ENCODE data around the gene NPY1R.

Gene NPY1R

DNA sequence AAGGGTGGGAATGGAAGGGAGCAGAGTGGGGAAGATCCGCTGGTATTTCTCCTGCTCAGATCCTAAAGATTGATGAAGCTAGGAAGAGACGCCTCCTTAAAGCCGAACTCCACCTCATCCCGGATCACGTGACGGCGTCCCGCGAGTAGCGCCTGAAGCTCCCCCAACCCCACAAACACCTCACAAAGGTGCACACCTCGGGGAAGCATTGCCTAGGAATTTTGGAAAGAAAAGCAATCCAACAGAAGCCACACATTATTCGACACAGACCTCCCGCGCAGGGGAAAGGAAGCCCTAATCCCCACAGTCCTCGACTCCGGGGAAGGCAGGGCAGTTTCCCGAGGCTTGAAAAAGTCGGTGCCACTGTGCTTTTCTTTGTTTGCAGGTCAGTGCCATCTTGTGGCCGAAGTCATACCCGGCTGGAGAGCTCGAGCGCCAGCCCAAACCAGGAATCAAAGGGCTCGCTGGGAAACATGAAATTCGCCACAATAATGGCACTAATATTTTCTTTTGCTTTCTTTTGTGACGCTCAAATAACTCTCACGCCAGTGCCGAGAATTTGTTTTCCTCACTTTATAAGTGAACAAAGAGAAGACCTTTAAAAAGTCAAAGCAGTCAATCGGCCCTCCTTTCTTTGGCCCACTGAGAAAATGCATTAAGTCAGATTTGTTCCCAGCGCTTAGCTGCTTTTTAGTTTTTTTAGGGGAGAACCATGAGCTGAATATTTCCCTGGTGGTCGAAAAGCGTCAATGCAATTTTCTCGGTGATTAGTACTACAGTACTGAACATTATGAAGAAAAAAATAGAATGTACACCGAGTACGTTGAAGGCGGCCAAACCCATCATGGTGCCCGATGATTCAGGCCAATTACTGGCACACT lies at the start of gene NPY1R:
TSS of gene NPY1R (minus strand) at position 71 of the 881 bp plus-strand sequence. CDS start 6,042 bp downstream, outside the sequence.
- DNase-seq: no peak

DNA sequence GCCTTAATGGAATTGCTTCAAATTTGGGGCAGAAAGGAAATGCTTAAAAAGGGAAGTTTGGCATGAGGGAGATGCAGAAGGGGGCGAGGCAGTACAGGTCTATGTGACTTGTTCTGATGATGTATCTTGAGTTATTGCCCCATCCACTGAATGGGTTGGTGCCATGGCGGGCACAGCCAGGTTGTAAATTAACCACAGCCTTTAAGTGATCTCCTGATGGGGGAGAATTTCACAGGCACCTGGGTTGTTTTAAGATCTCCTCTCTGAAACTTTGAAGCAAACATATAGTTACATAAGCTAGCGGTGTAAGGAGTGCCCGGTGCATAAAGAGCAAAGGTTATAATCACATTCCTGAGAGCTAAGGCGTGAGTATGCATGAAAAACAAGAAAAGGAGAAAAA lies 48.3 kb upstream of the NPY1R start:
- DNase-seq: no peak

DNA sequence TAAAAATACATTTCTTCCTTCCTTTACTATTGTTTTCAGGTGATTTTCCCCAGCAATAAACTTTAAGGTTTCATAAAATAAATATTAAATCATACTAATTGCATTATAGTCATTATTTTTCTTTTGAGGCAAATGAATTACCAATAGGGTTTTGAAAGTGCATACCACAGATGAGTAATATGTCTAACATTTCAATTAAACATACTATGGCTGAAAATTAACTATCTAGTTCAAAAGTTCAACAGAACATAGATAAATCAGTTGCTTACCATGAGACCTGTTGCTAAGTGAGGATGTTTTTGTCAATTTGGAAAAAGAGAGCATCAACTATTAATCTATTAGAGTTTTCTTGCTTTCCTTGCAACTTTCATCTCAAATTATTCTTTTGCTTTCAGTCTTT lies 46.3 kb upstream of the NPY1R start:
- no peak for DNase-seq

DNA sequence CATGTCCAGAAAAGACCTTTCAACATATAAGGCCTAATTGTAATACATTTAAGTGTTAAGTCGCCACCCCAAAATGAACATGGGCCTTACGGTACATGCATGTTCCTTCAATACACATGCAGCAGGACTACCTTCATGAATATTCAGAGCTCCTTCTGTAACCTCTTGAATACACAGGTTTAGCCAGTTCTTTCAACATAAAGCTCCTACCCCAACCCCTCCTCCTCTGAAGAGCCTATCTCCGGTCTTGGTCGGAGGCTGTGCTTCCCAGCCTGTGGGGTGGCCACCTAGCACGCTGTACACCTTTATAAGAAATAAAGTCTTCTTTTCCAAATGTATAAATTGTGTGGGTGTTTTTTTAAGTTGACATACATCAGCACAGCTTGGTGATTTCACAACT lies 39.6 kb upstream of the NPY1R start:
- DNase-seq: no peak

DNA sequence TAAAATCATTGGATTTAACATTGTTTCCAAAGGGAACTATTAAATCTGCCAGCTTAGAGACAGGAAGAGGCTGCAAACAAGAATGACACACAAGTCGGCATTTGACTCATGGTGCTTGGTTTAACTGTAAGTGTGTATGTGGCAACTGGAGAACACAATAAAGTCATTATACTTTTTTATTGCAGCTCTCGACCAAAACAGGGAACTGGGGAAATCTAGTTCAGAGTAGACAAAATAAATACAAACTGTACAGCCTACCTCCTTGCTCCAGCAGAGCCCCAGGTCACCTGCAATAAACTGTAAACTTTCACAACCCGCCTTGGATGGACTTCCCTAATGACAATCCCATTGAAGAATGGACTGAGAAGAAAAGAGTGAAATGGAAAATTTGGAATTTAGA lies 35.3 kb upstream of the NPY1R start:
- DNase-seq: no peak

DNA sequence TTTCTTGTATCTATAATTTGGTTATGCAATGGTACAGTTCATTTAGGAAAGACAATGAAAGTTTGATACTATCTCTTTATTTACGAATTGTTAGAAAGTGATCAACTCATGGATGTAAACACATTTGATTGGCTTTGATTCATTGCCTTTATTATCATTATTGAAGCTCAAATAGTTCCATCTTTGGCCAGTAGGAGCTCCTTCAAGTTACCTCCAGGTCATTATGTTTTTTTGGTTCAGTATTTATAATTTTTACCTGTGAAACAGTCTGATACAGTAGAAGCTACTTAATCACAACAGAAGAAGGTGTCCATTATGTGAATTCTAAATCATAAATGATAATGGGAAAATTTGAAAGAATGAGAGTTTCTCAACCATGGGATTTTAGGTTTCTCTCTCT lies 23.7 kb upstream of the NPY1R start:
- no peak for DNase-seq

DNA sequence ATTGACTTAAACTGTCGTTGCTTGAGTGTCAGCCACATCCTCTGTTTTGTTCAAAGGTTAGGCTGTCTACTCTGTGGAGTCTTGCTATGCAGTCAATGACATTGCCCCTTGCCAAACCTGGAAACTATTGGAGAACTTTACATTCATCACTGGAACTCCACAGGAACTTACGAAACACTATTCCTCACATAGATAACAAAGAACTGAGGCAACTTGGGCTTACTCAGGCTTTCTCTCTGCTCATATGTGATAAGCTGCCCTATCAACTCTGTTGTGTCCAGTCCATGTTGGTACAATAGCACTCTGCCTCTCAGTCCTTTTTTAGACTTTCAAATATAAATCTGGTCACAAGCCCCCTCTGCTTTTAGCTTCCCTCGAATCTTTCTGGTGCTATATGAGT lies 20.7 kb upstream of the NPY1R start:
- no peak for DNase-seq

DNA sequence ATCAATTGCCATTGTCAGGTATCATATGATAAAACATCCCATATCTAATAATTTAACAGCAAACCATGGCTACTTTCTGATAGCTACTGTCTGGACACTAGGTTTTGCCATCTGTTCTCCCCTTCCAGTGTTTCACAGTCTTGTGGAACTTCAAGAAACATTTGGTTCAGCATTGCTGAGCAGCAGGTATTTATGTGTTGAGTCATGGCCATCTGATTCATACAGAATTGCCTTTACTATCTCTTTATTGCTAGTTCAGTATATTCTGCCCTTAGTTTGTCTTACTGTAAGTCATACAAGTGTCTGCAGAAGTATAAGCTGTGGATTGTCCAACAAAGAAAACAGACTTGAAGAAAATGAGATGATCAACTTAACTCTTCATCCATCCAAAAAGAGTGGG lies 18.3 kb upstream of the NPY1R start:
- no peak for DNase-seq

DNA sequence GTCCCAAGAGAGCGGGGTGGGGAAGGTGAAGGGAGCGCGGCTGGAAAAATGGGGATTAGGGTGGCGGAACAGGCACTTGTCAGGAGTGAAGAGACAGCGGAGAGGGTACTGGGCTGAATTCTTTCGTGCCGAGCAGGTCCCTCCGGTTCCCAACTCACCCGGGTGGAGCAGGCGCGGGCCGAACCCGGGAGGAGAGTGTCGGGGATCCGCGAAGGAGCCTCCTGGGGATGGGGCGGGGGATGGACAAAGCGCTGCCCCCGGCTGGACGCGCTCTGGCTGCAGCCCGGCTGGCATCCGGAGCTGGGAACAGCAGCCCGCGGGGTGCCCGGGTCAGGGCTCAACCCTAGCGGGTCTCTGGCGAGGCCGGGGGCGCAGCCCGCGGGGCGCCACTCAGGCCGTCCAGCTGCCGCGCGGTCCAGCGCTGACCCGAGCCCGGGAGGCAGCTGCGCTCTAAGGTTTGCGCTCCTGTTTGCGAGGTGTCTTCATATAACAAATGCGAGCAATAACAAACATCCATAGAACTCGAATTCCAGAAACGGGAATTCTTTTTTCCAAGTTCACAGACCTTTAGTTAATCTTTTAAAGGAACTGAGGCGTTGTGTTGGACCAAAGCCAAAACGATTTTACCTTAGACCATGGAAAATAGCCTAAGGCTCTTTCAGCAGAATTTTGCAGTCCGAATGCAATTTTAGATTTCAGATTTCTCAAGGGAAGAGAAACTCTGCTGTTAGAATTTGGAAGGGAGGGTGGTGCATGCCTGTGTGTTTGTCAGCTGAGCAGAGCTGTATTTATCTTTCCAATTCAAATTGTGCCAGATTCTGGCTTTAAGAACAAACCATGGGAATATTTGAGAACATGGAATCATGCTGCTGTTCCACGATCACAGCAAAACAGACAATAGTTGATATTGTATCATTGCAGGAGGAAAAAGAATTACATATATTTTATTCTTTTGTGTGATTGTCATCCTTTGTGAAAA lies 12.0 kb upstream of the NPY1R start:
- DNase-seq: no peak

DNA sequence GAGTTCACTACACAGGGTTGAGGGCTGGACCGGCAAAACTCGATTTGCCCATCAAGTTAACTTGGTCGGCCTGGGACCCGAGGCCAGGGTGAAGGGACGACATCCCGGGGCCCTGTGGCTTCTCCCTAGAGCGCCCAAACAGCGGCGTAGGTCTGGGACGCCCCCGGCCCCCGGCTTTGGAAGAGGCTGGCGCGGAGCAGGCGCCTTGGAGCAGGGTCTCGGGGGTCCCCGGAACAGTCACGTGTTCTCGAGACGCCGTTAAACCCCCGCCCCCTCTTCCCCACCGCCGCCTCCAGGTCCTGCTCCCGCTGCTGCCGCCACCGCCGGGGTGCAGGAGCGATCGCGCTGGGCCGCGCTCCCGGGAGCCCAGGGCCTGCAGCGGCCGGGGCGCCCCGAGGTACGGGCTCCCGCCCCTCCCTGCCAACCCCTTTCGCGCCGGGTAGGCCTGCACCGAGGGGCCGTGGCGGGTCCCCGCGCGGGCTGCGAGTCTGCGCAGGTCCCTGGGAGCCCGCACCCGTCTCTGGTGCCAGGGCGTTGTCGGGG lies 11.3 kb upstream of the NPY1R start, which contains the start of gene NPY5R:
TSS of gene NPY5R (plus strand) at position 289 of the 543 bp plus-strand sequence. CDS start 6,382 bp downstream, outside the sequence.
- DNase-seq: no peak

DNA sequence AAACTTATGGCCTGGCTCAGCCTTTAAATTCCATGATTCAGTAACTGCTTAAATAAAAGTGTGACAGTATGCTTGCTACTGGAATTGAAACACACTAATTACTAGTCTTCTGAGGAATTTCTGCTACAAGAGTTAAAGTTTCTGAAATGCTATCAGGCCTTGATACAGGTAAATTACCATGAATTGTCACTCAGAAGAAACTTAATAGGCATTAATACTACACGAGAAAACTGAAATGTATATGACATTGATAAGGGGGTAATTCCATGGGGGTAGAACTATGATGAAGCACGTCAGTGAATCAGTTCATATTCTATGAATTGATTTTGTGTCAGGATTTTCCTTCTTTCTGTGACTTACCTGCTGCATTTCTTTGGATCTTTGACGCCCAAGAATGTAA lies 3.0 kb upstream of the NPY1R start:
- no peak for DNase-seq

DNA sequence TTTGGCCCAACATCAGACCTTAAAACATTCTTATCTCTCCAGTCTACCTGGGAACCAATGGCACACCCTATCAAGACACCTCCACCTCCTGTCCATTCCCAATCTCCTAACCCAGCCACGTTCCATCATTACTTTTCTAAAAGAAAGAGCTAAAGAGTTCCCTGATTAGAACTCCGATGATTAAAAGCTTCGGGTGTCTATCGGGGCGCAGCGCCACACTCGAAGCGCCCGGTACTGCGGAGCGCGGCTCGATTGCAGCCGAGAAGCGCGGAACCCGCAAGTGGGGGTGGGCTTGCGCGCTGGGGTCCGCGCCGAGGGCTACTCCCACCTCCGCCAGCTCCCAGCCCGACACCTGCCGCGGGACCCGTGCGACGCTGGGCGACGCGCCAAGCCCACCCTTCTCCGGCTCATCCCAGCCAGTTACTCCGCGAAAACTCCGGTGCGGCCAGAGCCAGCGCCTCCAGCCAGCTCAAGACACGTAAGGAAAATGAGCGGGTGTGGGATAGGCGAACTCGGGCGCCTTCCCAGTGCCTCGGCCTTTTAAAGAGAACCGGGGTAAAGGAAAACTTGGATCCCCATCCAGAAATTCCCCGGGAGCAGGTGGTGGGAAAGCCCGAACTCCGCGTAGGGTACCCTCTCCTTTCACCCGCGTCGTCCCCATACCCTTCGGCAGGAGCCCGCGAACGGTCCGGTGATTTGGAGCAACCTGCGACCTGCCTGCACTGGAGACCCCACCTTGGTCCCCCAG lies 593 bp downstream of the NPY1R start:
- DNase-seq: no peak

DNA sequence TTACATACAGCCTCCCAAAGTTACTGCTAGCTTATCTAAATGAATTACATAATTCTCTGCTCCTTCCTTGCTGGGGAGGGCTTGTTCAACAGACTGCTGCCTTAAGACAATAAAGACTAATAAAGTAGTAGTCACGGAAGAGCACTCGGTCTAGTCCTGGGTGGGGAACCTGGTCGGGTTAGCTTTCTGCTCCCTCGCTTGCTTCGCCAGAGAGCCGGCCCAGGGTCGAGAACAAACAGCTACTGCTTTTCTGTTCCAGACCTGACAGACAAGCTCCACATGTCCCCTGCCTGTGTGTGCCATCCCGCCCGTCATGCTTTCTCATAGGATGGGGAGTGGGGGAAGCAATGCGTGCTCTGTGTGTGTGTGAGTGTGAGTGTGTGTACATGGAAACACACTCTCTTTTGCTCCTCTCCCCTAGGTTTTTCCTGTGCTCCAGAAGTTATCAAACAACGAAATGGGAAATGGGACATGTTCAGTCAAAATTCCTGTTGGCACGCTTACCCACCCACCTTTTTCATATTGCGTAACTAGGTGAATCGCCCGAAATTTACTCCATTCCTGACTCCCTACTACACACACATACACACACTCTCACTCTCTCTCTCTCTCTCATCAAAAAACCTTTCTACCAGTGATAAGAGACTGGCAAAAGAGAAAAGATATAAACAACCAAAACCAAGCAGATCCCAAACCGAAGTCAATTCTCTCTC lies 1.3 kb downstream of the NPY1R start:
- DNase-seq: no peak

DNA sequence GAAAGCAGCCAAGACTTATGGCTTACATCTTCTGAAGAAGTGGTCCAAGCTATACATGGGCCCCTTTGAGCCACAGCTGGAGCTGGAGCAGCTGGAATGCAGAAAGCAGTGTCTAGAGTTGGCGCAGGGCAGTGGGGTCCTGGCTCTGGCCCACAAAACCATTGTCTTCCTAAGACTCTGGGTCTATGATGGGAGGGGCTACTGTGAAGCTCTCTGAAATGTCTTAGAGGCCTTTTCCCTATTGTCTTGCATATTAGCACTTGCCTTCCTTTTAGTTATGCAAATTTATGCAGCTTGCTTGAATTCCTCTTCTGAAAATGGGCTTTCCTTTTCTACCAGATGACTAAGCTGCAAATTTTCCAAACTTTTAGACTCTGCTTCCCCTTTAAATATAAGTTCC lies 15.3 kb downstream of the NPY1R start:
- no peak for DNase-seq

DNA sequence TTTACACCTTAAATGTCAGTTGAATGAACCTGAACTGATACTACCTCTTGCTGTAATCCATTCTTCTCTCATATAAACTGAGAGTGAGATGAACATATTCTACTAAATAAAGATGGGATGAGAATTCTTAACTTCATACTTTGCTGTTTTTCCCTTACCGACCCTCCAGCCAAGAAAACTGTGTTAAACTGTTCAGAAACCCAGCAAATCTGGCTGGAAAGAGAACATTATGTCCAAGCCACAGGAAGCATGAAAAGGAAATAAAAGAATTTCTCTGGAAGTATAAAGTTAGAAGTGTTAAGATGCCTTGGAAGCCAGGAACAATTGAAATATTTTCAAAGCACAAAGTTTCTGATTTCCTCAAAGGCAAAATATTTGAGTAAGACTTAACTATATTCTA lies 22.9 kb downstream of the NPY1R start:
- no peak for DNase-seq

DNA sequence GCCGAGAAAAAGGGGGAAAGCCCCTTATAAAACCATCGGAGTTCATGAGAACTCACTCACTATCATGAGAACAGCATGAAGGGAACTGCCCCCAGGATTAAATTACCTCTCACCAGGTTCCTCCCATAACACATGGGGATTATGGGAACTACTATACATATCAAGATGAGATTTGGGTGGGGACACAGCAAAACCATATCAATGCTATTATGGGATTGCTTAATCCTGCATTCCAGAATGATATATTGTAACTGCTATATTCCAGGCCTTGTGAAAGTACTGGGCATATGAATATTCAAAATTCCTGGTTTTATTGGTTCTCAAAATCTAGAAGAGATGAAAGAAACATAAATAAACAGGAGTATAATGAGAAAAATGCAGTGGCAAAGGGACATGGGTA lies 29.3 kb downstream of the NPY1R start:
- no peak for DNase-seq

DNA sequence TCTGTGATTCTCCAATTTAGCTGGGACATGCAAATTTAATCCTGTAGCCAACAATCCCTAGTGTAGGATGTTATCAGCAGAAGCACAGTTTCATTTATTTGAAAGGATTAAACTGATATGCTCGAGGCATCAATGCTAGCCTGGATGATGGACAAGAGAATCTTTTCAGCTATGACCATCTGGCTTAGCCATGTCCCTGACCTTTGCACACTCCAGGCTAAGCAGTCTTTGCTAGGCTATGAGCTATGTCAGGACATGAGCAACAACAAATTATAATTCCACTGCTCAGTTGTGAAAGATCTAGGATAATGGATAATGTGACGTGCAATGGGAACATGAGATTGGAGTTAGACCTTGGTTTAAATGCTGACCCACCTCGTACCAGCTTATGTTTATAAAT lies 32.0 kb downstream of the NPY1R start:
- DNase-seq: no peak

DNA sequence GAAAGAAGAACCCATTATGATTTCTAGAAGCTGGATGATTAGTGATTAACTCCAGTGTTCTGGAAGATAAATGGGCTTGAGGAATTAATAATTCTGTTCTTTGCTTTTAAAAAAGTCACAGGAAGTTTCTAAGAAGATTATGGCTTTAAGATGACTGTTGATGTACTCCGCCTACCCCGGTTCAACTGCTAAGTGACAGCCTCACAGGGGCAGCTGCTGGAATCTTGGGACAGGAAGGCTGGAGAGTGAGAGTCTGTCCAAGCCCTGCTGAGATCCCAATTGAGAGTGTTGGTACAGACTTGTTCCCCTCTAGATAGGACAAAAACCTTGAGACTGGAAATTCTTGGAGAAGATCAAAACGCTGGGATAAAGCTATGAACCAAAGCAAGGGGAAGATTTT lies 37.3 kb downstream of the NPY1R start:
- DNase-seq: no peak

DNA sequence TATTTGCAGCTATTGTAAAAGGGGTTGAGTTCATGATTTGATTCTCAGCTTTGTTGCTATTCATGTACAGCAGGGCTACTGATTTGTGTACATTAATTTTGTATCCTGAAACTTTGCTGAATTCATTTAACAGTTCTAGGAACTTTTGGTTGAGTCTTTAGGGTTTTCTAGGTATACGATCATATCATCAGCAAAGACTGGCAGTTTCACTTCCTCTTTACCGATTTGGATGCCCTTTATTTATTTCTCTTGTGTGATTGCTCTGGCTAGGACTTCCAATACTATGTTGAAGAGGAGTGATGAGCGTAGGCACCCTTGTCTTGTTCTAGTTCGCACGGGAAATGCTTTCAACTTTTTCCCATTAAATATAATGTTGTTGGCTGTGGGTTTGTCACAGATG lies 48.1 kb downstream of the NPY1R start:
- no peak for DNase-seq

DNA sequence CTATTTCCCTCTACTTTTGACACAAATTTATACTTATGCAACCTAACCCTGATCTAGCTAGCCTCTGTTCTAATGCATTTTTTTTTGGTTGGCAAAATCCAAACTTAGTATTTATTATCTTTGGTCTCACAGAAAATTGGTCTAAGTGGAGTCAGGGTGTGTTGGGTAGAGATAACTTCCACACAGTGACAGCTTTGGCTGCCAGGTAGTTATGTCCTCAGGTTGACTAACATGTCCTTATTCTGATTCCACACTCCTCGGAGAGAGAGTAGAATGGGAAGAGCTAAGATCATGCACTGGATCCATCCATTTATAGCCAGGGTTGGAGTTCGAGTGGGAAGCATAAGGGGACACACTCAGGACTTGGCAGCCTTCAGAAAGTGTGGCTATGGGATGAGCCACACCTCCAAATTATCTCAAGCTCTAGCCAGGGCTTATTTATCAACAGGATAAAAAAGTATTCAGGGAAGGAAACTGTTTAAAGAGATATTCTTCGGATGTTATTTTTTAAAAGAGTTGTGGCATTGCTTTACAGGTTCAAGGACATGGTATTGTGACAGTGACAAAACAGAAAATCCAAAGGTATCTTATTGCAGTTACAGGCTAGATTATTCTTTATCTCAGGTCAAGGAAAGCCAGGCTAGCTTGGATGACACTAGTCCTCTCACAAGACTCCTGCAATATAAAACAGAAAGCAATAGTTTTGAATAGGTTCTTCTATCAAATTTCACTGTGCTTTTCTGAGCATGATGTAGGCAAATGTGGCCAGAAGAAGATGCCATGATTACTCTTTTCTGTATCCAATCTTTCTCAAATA lies 51.5 kb downstream of the NPY1R start:
- DNase-seq: no peak

DNA sequence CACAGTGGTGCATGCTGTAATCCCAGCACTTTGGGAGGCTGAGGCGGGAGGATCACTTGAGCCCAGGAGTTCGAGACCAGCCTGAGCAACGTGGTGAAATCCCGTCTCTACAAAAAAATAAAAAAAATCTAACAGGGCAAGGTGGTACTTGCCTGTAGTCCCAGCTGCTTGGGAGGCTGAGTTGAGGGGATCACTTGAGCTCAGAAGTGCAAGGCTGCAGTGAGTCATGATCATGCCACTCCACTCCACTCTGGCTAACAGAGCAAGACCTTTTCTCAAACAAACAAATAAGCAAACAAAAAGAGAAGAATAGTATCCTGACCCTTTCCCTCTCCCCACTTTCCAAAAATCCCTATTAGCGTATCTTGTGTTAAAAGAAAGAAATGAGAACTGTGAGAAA lies 52.7 kb downstream of the NPY1R start:
- no peak for DNase-seq

Data from NCI-H1048 (cell line).